Endothelial cell of umbilical vein (primary cell): ENCODE measurements around the gene RPS6KA3. TPM values are rescaled to one million over a fixed set of nuclear protein-coding genes. Genes with fewer than 3 reads are reported as not detected.

Experiments used
- BruUV-seq: library from RNA; stranded (reverse); fragments of 400-500 nt; replicated peaks from 2 replicates; lab custom pipeline; 2021; lab: Mats Ljungman, UMichigan
- CTCF ChIA-PET: fragments of 300-600, 350-600 bp; sonication (Branson Sonifier 250); formaldehyde crosslinking; loops from one replicate; lab custom pipeline; 2021; ENCODE audit warnings: antibody characterized with exemption, inconsistent platforms; lab: Charles Lee
- POLR2A ChIA-PET: fragments of 300-600, 350-600 bp; sonication (Branson Sonifier 250); formaldehyde crosslinking; loops from one replicate; lab custom pipeline; 2021; ENCODE audit warnings: antibody characterized with exemption, inconsistent platforms; lab: Charles Lee
- DNase-seq: peaks from one replicate; pipeline ENCODE4 v3.0.0-alpha.2; 2011; ENCODE audit warnings: low read depth, low spot score
- FAIRE-seq: peaks from 2 replicates; lab custom pipeline; 2011; peaks lifted over from hg19 to GRCh38; lab: Jason Lieb, UNC
- H2AFZ ChIP-seq: 2 replicates; pipeline ENCODE4 v1.6.0; 2012; ENCODE audit warnings: low read depth, low read length, control low read depth, inconsistent platforms
- H3K27ac ChIP-seq: 2 replicates; pipeline ENCODE4 v1.5.1; 2011; ENCODE audit warnings: low read depth, mild to moderate bottlenecking, control low read depth, low read length, moderate library complexity; ENCODE audit not compliant: insufficient read depth
- H3K27me3 ChIP-seq, 2 experiments: 2 replicates each; pipeline versions ENCODE4 v1.6.0 to v1.6.1; 2011; ENCODE audit warnings: low read length in 2 of 2, mixed read lengths in 1 of 2; ENCODE audit not compliant: control insufficient read depth in 2 of 2, insufficient read depth in 2 of 2
- H3K36me3 ChIP-seq, 2 experiments: 2 replicates in 1 of 2; 3 replicates in 1 of 2; pipeline ENCODE4 v1.5.1; 2011; ENCODE audit warnings: low read length in 2 of 2, mild to moderate bottlenecking in 1 of 2, moderate library complexity in 1 of 2; ENCODE audit not compliant: control insufficient read depth in 2 of 2, insufficient read depth in 2 of 2; ENCODE audit errors: extremely low read depth in 1 of 2
- H3K4me1 ChIP-seq: 3 replicates; pipeline ENCODE4 v1.5.1; 2011; ENCODE audit warnings: mild to moderate bottlenecking, low read length; ENCODE audit not compliant: control insufficient read depth, insufficient read depth; ENCODE audit errors: extremely low read depth
- H3K4me2 ChIP-seq: 2 replicates; pipeline ENCODE4 v1.6.1; 2011; ENCODE audit warnings: low read length, control low read depth, mixed read lengths; ENCODE audit not compliant: insufficient read depth
- H3K4me3 ChIP-seq, 3 experiments: fragments of 200-600 bp in 1 of 3; sonication (generic), shearing (Covaris generic) in 1 of 3; replicated peaks in 1 of 3; 2 replicates each; pipeline ENCODE4 v1.5.1; 2011 to 2016; ENCODE audit warnings: control low read depth in 3 of 3, low read length in 3 of 3, mild to moderate bottlenecking in 2 of 3, inconsistent platforms in 1 of 3, low read depth in 1 of 3, moderate library complexity in 1 of 3; ENCODE audit not compliant: insufficient read depth in 1 of 3
- H3K79me2 ChIP-seq: 2 replicates; pipeline ENCODE4 v1.6.0; 2012; ENCODE audit warnings: low read length, inconsistent platforms; ENCODE audit not compliant: control insufficient read depth, insufficient read depth
- H3K9ac ChIP-seq: replicated peaks from 2 replicates; pipeline ENCODE3; 2011; ENCODE audit warnings: low read length, control low read depth; ENCODE audit not compliant: insufficient read depth; ENCODE audit errors: extremely low read depth
- H3K9me1 ChIP-seq: replicated peaks from 3 replicates; pipeline ENCODE4 v1.6.0; 2011; ENCODE audit warnings: mild to moderate bottlenecking, low read length; ENCODE audit not compliant: control insufficient read depth, insufficient read depth; ENCODE audit errors: extremely low read depth
- H3K9me3 ChIP-seq: replicated peaks from 2 replicates; pipeline ENCODE4 v1.5.1; 2012; ENCODE audit warnings: low read length, inconsistent platforms; ENCODE audit not compliant: control insufficient read depth, insufficient read depth
- H4K20me1 ChIP-seq: replicated peaks from 2 replicates; pipeline ENCODE3; 2011; ENCODE audit warnings: mild to moderate bottlenecking, low read length; ENCODE audit not compliant: control insufficient read depth, insufficient read depth; ENCODE audit errors: extremely low read depth
- POLR2AphosphoS5 ChIP-seq: IDR thresholded peaks from 2 replicates; pipeline ENCODE4 v1.6.1; 2012; ENCODE audit warnings: low read depth, mild to moderate bottlenecking, control low read depth, low read length, moderate library complexity; ENCODE audit not compliant: insufficient read depth
- dilution Hi-C: fragments of 300-500 bp; cut with MboI; formaldehyde crosslinking; loops from one replicate; pipeline ENCODE4 v1.15.0; 2019; ENCODE audit warnings: low sequenced_read_pairs; ENCODE audit not compliant: extremely low pct_ligation_motif_present
- intact Hi-C: fragments of 100-400 bp; cut with micrococcal nuclease; formaldehyde crosslinking; loops from one replicate; pipeline ENCODE4 v1.10.0; 2022
- polyA plus RNA-seq, 4 experiments: library from polyadenylated mRNA; depleted of rRNA in 3 of 4; stranded (reverse) in 3 of 4; unstranded in 1 of 4; fragments of >200 nt; gene quantifications; 2 replicates each; pipeline versions ENCODE4 v1.2.1 to v1.2.3, GENCODE V29; 2011 to 2012; ENCODE audit warnings: missing spikeins in 1 of 4
- small RNA-seq: library from RNA; depleted of rRNA; stranded (forward); fragments of <200 nt; gene quantifications from one replicate; pipeline ENCODE3, GENCODE V24; 2012; ENCODE audit warnings: low replicate concordance, low read depth; ENCODE audit not compliant: insufficient read depth, insufficient read length
- total RNA-seq: library from RNA; stranded (reverse); gene quantifications from 2 replicates; pipeline ENCODE4 v1.2.3, GENCODE V29; 2021
- TF ChIP-seq, protein P1 (sequence below): IDR thresholded peaks from 2 replicates; pipeline ENCODE4 v1.6.1; 2011; ENCODE audit not compliant: insufficient read depth, insufficient read length

RPS6KA3 gene
- total and polyA plus RNA-seq, 2 donors (not counting 3 experiments of a cell fraction or from before 2014, with no cell fraction given): 24.4 to 61.6 TPM

DNA sequence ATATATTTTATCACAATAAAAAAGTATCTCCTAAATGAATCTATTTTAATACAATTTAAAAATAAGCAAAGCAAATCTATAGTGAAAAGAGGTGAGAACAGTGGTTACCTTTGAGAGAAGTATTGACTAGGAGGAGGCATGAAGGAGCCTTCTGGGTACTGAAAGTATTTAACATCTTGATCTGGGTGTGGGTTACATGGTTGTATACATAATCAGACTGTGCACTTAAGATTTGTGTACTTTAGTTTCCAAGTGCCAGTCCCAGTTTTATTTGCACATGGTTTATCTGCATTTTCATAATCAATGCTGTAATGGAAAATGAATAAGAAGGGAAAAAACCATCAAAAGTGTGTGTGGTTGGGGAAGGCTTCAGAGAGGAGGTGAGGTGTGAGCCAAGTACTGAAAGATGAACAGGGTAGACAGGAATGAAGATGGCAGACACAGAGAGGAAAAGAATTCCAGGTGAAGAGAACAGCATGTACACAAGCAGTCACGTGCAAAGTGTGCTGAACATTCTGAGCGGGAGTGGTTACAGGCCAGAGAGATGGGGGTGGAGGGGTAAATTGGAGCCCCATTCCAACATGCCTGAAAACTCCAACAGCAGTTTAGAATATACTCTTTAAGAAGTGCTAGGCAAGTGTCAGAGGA, 164.7 kb downstream of the RPS6KA3 start:
- BruUV-seq: no TSS peak
- TF ChIP-seq POLR2AphosphoS5: no peak
- TF ChIP-seq, protein P1, sequence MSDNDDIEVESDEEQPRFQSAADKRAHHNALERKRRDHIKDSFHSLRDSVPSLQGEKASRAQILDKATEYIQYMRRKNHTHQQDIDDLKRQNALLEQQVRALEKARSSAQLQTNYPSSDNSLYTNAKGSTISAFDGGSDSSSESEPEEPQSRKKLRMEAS: no peak
- intact Hi-C loops (no loop called here), dilution Hi-C loops (no loop called here)
- Histone ChIP-seq H3K36me3 (no peaks in the 10 kb centered on the region), H3K4me1 (no peaks in the 10 kb centered on the region), H3K4me2 (no peak overlapping the region), H3K27ac (no peak overlapping the region), H3K4me3 (no peak overlapping the region), H4K20me1 (no peaks in the 10 kb centered on the region), H3K9me1 (no peaks in the 10 kb centered on the region), H2AFZ (no peak overlapping the region), H3K9me3 (no peaks in the 10 kb centered on the region), H3K27me3 (no peaks in the 10 kb centered on the region), H3K9ac (no peak overlapping the region), H3K79me2 (no peaks in the 10 kb centered on the region)
- ChIA-PET POLR2A (no interaction called here), CTCF (no interaction called here)
- FAIRE-seq (no peak), DNase-seq (no peak)

Small RNAs within 50 kb of the gene (small RNA-seq; reads per million reads assigned to genes)
- not detected for gene RF00493
- gene RF00494: not detected

Other genes starting within 250 kb of the RPS6KA3 start
- 0.15 and 0.18 TPM in 2 replicates for gene MAP7D2, start 150.0 kb downstream of the RPS6KA3 start, total RNA-seq
- 0.03 and 0.08 TPM in 2 replicates for gene MAP7D2, start 150.0 kb downstream of the RPS6KA3 start, polyA plus RNA-seq
- gene EIF1AX, start 125.1 kb downstream of the RPS6KA3 start, total RNA-seq: 89.4 and 94.7 TPM in 2 replicates
- 7.9 and 12.8 TPM in 2 replicates for gene EIF1AX, start 125.1 kb downstream of the RPS6KA3 start, polyA plus RNA-seq